ENCODE data around the gene COX7A2. TPM values are rescaled to one million over a fixed set of nuclear protein-coding genes. Genes with fewer than 3 reads are reported as not detected.

The COX7A2 gene
- total and polyA plus RNA-seq, 2 of the 13 experiments (the other 11 are each of a cell fraction or from before 2014, with no cell fraction given) = 407 to 556 TPM

DNA sequence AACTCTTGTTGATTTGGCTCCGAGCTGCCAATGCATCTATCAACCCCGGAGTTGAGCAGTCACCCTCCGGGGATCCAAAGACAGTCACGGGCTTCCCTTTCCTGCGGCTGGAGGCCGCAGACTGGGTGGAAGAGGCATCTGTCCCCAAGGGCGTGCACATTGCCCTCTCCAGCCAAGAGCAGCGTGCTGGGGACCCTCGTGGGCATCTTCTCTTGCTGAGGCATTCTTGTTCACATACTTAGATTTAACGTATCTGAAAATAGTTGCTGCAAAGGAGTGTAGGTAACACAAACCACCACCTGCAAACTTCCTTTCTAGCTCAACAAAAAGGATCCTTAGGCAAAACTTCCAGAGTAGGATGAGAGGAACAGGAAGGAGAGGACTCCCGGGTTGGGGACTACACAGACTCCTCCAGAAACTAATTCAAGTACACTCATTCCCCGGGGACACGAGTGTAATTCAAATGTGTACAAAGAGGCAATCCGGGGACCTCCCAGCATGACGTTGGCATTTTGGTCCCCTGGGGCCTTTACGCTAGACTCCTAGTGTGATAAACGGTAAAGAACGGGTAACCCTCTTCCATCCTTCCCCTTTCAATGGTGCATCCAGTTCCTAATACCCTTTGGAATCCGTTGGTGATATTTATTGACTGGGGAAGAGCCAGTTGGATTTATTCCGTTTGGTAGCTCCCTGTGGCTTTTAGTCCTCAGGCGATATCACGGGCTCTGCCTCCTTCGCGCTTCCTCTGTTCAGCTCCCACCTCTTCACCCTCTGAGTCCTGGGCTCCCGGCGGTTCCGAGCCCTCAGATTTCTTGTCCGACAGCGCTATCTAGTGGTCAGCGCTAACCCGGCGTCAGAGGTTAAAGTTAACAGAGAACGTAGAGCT is 35.1 kb downstream of the COX7A2 start:
- Histone ChIP-seq H3K79me2 (ENCODE audit: insufficient read depth, low read length) (no peaks in the 10 kb centered on the region), H3K36me3 (replicated peaks in 1 of 2; ENCODE audit: control insufficient read depth in 1 of 2, insufficient read depth in 2 of 2, low read length in 2 of 2) (no peaks in the 10 kb centered on the region), H3K4me1 (ENCODE audit: insufficient read depth, low read length) (no peaks in the 10 kb centered on the region; the same call in 1 of the 2 replicates), H3K27ac (ENCODE audit: extremely low read length, insufficient read depth, low read length) (no peak overlapping the region), H4K20me1 (ENCODE audit: insufficient read depth, low read length) (no peaks in the 10 kb centered on the region), H3K4me2 (ENCODE audit: low read depth, low read length) (peak overlapping the region; percentile 15; the same call in 1 of the 2 replicates), H2AFZ (ENCODE audit: low read length) (no peak overlapping the region), H3K9me3 (ENCODE audit: low read length) (no peaks in the 10 kb centered on the region), H3K9ac (ENCODE audit: insufficient read depth, low read depth, low read length) (no peak overlapping the region), H3K27me3 (ENCODE audit: control insufficient read depth in 1 of 2, insufficient read depth in 2 of 2, low read length in 2 of 2) (peaks cover 5 to 51% of the 10 kb centered on the region in 2 experiments; a peak in 4 of 5 replicates), H3K4me3 (replicated peaks in 1 of 3; ENCODE audit: insufficient read depth in 1 of 3, low read depth in 2 of 3, low read length in 3 of 3) (no peak overlapping the region)
- CTCF ChIA-PET (ENCODE audit: low intra/inter-chr PET ratio, low total read pairs) = interaction anchor here (1.0 to 1.8 kb wide), 9 partner anchors 307 to 1469 kb away, joined by 3 to 11 read pairs (median 6); no protein-coding TSS in a partner anchor
- WGBS (ENCODE audit: low lambda C conversion rate) = 9% methylated on average over 27 of the region's 33 CpGs
- peak; percentile 67 for FAIRE-seq
- in situ Hi-C loops (cut with HindIII; ENCODE audit: extremely low pct_ligation_motif_present, low pct_unique_long_range_greater_than_20kb) (loop anchor here (10.0 to 25.0 kb wide), 6 partner anchors 454 to 1471 kb away; no protein-coding TSS in a partner anchor), intact Hi-C loops (cut with micrococcal nuclease; ENCODE audit: unreplicated experiment) (loop anchor here (1.0 to 10.0 kb wide), 7 partner anchors 144 to 1354 kb away; no protein-coding TSS in a partner anchor)
- POLR2A ChIA-PET = no interaction called here
- no TSS peak for BruUV-seq (replicated peaks)
- peak; percentile 58 for DNase-seq (ENCODE audit: low spot score)
- peak; percentile 91 for ATAC-seq
- TF ChIP-seq RORA (CRISPR knock-in tag; IDR thresholded peaks at IDR 0.05) (no peak), ZNF605 (CRISPR knock-in tag; IDR thresholded peaks at IDR 0.05) (no peak), NPAS2 (CRISPR knock-in tag; IDR thresholded peaks at IDR 0.05; ENCODE audit: borderline replicate concordance) (no peak), RAD21 (CRISPR knock-in tag; IDR thresholded peaks at IDR 0.05) (peak; percentile 80), ZNF782 (CRISPR knock-in tag; IDR thresholded peaks at IDR 0.05; ENCODE audit: borderline replicate concordance) (no peak), ZNF501 (CRISPR knock-in tag; IDR thresholded peaks at IDR 0.05) (0 out of 2 replicates have a peak, but pooled peaks have one; percentile 25), SIX1 (CRISPR knock-in tag; IDR thresholded peaks at IDR 0.05; ENCODE audit: borderline replicate concordance) (no peak), KDM6A (CRISPR knock-in tag; IDR thresholded peaks at IDR 0.05; ENCODE audit: low read depth) (no peak), NR2F2 (IDR thresholded peaks at IDR 0.05; ENCODE audit: borderline replicate concordance, low read depth) (no peak), HIVEP1 (CRISPR knock-in tag; IDR thresholded peaks at IDR 0.05) (no peak), SMC3 (IDR thresholded peaks at IDR 0.05; ENCODE audit: low read length) (peak; percentile 71), ZNF737 (CRISPR knock-in tag; IDR thresholded peaks at IDR 0.05; ENCODE audit: borderline replicate concordance) (no peak), ZNF468 (CRISPR knock-in tag; IDR thresholded peaks at IDR 0.05) (no peak)
- TF ChIP-seq, protein P1, sequence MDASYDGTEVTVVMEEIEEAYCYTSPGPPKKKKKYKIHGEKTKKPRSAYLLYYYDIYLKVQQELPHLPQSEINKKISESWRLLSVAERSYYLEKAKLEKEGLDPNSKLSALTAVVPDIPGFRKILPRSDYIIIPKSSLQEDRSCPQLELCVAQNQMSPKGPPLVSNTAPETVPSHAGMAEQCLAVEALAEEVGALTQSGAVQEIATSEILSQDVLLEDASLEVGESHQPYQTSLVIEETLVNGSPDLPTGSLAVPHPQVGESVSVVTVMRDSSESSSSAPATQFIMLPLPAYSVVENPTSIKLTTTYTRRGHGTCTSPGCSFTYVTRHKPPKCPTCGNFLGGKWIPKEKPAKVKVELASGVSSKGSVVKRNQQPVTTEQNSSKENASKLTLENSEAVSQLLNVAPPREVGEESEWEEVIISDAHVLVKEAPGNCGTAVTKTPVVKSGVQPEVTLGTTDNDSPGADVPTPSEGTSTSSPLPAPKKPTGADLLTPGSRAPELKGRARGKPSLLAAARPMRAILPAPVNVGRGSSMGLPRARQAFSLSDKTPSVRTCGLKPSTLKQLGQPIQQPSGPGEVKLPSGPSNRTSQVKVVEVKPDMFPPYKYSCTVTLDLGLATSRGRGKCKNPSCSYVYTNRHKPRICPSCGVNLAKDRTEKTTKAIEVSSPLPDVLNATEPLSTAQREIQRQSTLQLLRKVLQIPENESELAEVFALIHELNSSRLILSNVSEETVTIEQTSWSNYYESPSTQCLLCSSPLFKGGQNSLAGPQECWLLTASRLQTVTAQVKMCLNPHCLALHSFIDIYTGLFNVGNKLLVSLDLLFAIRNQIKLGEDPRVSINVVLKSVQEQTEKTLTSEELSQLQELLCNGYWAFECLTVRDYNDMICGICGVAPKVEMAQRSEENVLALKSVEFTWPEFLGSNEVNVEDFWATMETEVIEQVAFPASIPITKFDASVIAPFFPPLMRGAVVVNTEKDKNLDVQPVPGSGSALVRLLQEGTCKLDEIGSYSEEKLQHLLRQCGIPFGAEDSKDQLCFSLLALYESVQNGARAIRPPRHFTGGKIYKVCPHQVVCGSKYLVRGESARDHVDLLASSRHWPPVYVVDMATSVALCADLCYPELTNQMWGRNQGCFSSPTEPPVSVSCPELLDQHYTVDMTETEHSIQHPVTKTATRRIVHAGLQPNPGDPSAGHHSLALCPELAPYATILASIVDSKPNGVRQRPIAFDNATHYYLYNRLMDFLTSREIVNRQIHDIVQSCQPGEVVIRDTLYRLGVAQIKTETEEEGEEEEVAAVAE (CRISPR knock-in tag; IDR thresholded peaks at IDR 0.05; ENCODE audit: borderline replicate concordance) = no peak
- TF ChIP-seq, protein P2, sequence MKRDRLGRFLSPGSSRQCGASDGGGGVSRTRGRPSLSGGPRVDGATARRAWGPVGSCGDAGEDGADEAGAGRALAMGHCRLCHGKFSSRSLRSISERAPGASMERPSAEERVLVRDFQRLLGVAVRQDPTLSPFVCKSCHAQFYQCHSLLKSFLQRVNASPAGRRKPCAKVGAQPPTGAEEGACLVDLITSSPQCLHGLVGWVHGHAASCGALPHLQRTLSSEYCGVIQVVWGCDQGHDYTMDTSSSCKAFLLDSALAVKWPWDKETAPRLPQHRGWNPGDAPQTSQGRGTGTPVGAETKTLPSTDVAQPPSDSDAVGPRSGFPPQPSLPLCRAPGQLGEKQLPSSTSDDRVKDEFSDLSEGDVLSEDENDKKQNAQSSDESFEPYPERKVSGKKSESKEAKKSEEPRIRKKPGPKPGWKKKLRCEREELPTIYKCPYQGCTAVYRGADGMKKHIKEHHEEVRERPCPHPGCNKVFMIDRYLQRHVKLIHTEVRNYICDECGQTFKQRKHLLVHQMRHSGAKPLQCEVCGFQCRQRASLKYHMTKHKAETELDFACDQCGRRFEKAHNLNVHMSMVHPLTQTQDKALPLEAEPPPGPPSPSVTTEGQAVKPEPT (CRISPR knock-in tag; IDR thresholded peaks at IDR 0.05; ENCODE audit: low read depth) = no peak

Data from HepG2 (cell line).